ENCODE results near the gene PARVB. TPM values are rescaled to one million over a fixed set of nuclear protein-coding genes. Genes with fewer than 3 reads are reported as not detected.

The PARVB gene
- total RNA-seq, 4 donors from 2014 or later, result 32.1 to 61.9 (median 41.9) TPM

DNA sequence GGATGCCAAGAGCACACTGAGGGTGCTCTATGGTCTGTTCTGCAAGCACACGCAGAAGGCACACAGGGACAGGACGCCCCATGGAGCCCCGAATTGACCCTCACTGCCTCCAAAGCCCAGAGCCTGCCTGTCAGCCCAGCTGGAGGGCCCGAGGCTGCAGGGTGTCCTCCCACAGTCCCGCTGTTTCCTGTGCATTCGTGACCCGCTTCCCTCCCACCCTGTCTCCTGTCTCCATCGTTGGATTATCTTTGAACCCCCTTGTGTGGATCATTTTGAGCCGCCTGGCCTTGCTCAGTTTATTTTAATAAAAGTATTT lies 182.2 kb downstream of the PARVB start:
- TF ChIP-seq, protein P1, sequence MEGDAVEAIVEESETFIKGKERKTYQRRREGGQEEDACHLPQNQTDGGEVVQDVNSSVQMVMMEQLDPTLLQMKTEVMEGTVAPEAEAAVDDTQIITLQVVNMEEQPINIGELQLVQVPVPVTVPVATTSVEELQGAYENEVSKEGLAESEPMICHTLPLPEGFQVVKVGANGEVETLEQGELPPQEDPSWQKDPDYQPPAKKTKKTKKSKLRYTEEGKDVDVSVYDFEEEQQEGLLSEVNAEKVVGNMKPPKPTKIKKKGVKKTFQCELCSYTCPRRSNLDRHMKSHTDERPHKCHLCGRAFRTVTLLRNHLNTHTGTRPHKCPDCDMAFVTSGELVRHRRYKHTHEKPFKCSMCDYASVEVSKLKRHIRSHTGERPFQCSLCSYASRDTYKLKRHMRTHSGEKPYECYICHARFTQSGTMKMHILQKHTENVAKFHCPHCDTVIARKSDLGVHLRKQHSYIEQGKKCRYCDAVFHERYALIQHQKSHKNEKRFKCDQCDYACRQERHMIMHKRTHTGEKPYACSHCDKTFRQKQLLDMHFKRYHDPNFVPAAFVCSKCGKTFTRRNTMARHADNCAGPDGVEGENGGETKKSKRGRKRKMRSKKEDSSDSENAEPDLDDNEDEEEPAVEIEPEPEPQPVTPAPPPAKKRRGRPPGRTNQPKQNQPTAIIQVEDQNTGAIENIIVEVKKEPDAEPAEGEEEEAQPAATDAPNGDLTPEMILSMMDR (IDR thresholded peaks at IDR 0.05), result no peak
- no peak for TF ChIP-seq POLR2A (IDR thresholded peaks at IDR 0.05)
- TF ChIP-seq POLR2AphosphoS5 (IDR thresholded peaks at IDR 0.05), result no peak
- Histone ChIP-seq H3K9me3 (peaks cover 0 to 16% (median 0%) of the 10 kb centered on the region in 3 donors), H3K36me3 (no peaks in the 10 kb centered on the region), H3K27me3 (peaks cover 28% of the 10 kb centered on the region), H3K4me1 (no peaks in the 10 kb centered on the region), H3K4me3 (no peak overlapping the region), H3K27ac (no peak overlapping the region)
- WGBS, 2 donors (ENCODE audit: low coverage in 1 of 2), result 59% methylated on average over 8 of the region's 9 CpGs; no CpG with 5 or more reads in 1 of the 2 donors
- ATAC-seq, result no peak

DNA sequence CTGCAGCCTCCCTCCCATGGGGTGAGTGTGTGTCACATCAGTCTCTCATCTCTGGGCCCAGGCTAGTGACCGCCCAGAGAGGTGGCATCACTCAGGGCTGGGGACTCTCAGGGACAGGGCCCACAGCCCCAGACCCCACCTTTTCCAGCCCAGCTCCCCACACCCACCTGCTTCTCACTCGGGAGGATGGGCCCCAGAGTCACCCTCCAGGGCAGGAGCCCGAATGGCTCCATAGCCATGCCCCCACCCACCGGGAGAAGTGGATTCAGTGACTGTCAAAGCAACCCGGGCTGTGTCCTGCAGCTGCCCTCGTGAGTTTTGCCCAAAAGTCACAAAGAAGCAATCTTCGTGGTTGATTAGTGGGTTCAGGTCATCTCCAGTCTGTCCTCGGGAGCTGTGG lies 182.6 kb downstream of the PARVB start:
- WGBS, 2 donors (ENCODE audit: low coverage in 1 of 2), result no CpG with 5 or more reads among the region's 8 CpGs
- Histone ChIP-seq H3K4me3 (no peak overlapping the region), H3K36me3 (no peaks in the 10 kb centered on the region), H3K27me3 (peaks cover 24% of the 10 kb centered on the region), H3K27ac (no peak overlapping the region), H3K4me1 (peaks cover 0 to 3% (median 0%) of the 10 kb centered on the region in 3 donors), H3K9me3 (peaks cover 0 to 16% (median 0%) of the 10 kb centered on the region in 3 donors)
- ATAC-seq, result no peak
- no peak for TF ChIP-seq POLR2AphosphoS5 (IDR thresholded peaks at IDR 0.05)
- TF ChIP-seq EP300 (IDR thresholded peaks at IDR 0.05), result no peak
- TF ChIP-seq POLR2A (IDR thresholded peaks at IDR 0.05), result no peak
- TF ChIP-seq, protein P1 (IDR thresholded peaks at IDR 0.05), result no peak

DNA sequence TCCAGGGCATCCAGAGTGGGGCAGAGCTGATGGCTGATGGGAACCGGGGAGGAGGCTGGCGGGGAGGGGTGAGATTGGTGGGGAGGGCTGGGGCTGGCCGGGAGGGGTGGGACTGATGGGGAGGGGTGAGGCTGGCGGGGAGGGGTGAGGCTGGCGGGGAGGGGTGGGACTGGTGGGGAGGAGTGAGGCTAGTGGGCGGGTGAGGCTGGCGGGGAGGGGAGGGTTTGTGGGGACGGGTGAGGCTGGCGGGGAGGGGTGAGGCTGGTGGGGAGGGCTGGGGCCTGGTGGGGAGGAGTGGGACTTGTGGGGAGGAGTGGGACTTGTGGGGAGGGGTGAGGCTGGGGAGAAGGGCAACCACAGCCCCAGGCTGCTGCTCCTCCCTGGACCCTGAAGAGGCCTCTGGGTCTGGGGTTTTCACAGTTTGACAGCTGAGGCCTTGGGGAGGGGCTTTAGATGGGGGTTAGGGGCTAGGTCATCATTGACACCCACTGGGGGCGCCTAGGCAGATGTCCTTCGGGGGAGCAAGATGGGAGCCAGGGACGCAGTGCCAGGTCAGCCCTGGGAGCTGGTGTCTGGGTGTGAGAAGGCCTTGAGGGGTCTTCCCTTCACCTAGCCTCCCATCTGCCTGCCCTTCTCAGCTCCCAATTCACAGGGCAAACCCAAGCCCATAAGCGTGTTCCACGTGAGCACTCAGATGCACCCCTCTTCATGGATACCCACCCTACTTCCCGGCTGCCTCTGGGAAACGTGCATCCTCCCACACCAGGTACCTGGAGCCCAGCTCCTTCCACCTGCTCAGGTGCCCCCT lies 183.3 kb downstream of the PARVB start:
- peaks cover 0 to 16% (median 0%) of the 10 kb centered on the region in 3 donors for H3K9me3 ChIP-seq
- H3K27ac ChIP-seq, result no peak overlapping the region
- 72 to 95% methylated on average over 2 to 4 of the region's 16 CpGs for WGBS, 2 donors (ENCODE audit: low coverage in 1 of 2)
- peaks cover 22% of the 10 kb centered on the region for H3K27me3 ChIP-seq
- TF ChIP-seq, protein P1 (IDR thresholded peaks at IDR 0.05), result no peak
- no peak for TF ChIP-seq EP300 (IDR thresholded peaks at IDR 0.05)
- no peak for TF ChIP-seq POLR2AphosphoS5 (IDR thresholded peaks at IDR 0.05)
- no peak for TF ChIP-seq POLR2A (IDR thresholded peaks at IDR 0.05)
- no peak for ATAC-seq
- no peaks in the 10 kb centered on the region for H3K36me3 ChIP-seq
- peaks cover 0 to 10% (median 7%) of the 10 kb centered on the region in 3 donors for H3K4me1 ChIP-seq
- H3K4me3 ChIP-seq, result no peak overlapping the region

DNA sequence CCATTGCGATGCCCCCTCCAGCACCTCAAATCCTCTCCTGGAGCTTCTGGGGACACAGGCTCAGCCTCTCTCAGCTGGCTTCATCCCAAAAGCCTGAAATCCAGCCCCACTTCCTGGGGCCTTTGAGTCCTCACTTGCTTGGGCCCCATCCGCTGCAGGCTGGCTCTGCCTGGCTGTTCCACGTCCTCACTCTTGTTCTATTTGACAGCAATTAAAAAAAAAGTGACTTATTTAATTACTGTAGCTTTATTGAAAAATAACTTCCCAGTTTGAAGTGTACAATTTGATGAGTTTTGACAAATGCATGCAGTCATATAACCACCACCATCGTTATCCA lies 183.8 kb downstream of the PARVB start:
- H3K27ac ChIP-seq, result no peak overlapping the region
- H3K4me1 ChIP-seq, result peaks cover 0 to 16% (median 10%) of the 10 kb centered on the region in 3 donors
- peaks cover 0 to 16% (median 0%) of the 10 kb centered on the region in 3 donors for H3K9me3 ChIP-seq
- H3K36me3 ChIP-seq, result no peaks in the 10 kb centered on the region
- ATAC-seq, result no peak
- peaks cover 22% of the 10 kb centered on the region for H3K27me3 ChIP-seq
- 81 to 83% methylated on average over 3 to 4 of the region's 4 CpGs for WGBS, 2 donors (ENCODE audit: low coverage in 1 of 2)
- no peak overlapping the region for H3K4me3 ChIP-seq
- no peak for TF ChIP-seq EP300 (IDR thresholded peaks at IDR 0.05)

DNA sequence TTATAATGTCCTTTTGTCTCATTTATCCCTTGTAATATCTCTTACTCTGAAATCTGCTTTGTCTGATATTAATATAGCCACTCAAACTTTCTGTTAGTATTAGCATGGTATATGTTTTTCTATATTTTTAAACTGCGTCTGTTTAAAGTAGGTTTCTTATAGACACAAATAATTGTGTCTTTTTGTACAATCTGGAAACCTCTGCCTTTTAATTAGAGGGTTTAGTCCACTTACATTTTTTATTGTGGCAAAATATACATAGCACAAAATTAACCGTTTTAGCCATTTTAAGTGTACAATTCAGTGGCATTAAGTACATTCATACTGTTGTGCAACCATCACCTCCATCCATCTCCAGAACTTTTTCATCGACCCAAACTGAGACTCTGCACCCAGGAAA lies 185.2 kb downstream of the PARVB start:
- no peak for TF ChIP-seq POLR2AphosphoS5 (IDR thresholded peaks at IDR 0.05)
- no peak for TF ChIP-seq POLR2A (IDR thresholded peaks at IDR 0.05)
- TF ChIP-seq EP300 (IDR thresholded peaks at IDR 0.05), result no peak
- TF ChIP-seq, protein P1 (IDR thresholded peaks at IDR 0.05), result no peak
- 94 to 100% methylated on average over 3 of the region's 3 CpGs for WGBS, 2 donors (ENCODE audit: low coverage in 1 of 2)
- peaks cover 0 to 16% (median 10%) of the 10 kb centered on the region in 3 donors for H3K4me1 ChIP-seq
- no peak for ATAC-seq
- H3K27me3 ChIP-seq, result peaks cover 11% of the 10 kb centered on the region
- no peaks in the 10 kb centered on the region for H3K36me3 ChIP-seq
- no peak overlapping the region for H3K27ac ChIP-seq
- peaks cover 0 to 16% (median 0%) of the 10 kb centered on the region in 3 donors for H3K9me3 ChIP-seq
- no peak overlapping the region for H3K4me3 ChIP-seq
